Cardiac fibroblast (primary cell): ENCODE data around the gene DCP1B.

Experiments
- DNase-seq, 2 donors: peaks; one replicate each; pipeline versions ENCODE4 v3.0.0 to v3.0.0-alpha.2; 2010; ENCODE audit warnings: low read depth in 2 of 2
- H3K4me3 ChIP-seq, 2 donors: replicated peaks in 1 of 2; 1 replicate in 1 of 2; 2 replicates in 1 of 2; pipeline ENCODE4 v1.5.1; 2011; ENCODE audit warnings: low read depth in 2 of 2, low read length in 2 of 2, mild to moderate bottlenecking in 2 of 2, moderate library complexity in 1 of 2
- TF ChIP-seq, protein P1 (sequence below): IDR thresholded peaks from one replicate; pipeline ENCODE4 v1.5.1; 2011; ENCODE audit warnings: low read depth, mild to moderate bottlenecking, low read length, inconsistent platforms

DCP1B gene

DNA sequence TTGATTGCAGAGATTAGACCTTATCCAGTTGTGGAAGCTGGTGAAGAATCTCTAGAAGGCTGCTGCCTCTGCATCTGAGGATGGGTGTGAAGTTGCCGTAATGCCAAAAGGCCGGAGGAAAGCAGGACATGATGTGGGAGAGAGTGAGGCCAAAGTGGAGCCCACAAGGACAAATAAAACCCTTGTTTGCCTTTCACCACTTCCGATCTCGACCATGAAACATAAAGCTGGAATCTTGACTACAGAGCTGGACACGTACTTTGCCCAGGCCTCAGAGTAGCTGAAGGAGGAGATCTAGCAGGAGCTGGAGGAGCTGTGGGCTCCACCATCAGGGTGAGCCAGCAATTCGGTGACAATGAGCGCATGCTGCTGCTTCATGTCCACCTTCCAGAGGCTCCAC, 43.5 kb upstream of the DCP1B start:
- TF ChIP-seq, protein P1, sequence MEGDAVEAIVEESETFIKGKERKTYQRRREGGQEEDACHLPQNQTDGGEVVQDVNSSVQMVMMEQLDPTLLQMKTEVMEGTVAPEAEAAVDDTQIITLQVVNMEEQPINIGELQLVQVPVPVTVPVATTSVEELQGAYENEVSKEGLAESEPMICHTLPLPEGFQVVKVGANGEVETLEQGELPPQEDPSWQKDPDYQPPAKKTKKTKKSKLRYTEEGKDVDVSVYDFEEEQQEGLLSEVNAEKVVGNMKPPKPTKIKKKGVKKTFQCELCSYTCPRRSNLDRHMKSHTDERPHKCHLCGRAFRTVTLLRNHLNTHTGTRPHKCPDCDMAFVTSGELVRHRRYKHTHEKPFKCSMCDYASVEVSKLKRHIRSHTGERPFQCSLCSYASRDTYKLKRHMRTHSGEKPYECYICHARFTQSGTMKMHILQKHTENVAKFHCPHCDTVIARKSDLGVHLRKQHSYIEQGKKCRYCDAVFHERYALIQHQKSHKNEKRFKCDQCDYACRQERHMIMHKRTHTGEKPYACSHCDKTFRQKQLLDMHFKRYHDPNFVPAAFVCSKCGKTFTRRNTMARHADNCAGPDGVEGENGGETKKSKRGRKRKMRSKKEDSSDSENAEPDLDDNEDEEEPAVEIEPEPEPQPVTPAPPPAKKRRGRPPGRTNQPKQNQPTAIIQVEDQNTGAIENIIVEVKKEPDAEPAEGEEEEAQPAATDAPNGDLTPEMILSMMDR: no peak

GRCh38 chr12:2046957-2047356, 42.7 kb upstream of the DCP1B start:
- no peak overlapping the region for H3K4me3 ChIP-seq
- TF ChIP-seq, protein P1: no peak
- no peak for DNase-seq

More for the DNA sequence above, 43.5 kb upstream of the DCP1B start:
- no peak overlapping the region for H3K4me3 ChIP-seq
- no peak for DNase-seq

DNA sequence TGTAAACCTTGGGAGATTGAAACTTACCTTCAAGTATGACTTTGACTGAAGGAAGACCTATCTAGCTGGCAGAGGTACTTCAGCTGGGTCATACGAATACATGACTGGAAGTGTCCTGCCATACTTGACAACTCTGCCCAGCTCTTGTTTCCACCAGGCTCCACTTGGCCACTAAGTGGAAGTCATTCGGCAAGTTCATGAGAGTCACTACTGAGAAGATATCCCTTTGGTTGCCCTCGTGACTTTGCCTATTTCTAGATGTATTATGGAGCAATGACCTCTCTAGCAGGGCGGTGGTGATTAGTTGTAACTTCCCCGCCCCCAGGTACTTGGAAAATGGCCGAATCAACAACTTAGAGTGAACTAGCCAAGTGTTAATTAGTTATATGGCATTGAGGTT, 39.9 kb upstream of the DCP1B start:
- H3K4me3 ChIP-seq: no peak overlapping the region
- TF ChIP-seq, protein P1: no peak
- no peak for DNase-seq

DNA sequence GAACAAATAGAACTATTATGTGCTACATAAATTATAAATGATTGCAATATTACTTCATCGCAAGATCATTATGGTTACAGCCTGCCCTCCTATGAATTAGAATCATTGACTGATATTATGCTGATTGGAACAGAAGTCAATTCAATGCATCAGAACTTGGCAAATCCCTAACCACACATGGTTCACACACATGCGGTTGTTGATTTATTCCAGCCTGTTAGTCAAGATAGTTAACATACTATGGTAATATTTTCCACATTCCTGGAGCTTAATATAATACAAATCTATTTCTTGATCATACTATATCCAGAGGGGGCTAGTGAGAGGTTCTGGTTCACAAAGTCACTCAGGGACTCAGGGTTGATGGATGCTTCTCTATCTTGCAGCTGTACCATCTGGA, 38.8 kb upstream of the DCP1B start:
- DNase-seq: no peak
- TF ChIP-seq, protein P1: no peak
- no peak overlapping the region for H3K4me3 ChIP-seq

DNA sequence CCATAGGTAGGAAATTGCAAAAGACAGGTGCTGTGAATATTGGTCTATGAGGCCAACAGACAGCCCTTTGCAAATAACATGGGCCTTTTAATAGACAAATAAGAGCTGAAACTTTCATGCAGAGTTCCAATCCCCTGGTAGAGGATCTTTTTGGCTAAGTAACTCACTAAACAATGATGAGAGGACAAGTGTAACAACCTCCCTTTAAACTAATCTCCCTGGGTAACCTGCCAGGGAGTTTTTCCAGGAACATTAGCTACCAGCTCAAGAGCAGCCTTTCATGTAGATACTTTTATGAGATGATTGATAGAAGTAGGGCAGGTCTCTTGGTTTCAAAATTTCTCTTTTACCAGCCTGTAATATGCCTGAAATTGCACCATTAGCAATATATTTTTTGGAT, 34.8 kb upstream of the DCP1B start:
- TF ChIP-seq, protein P1: no peak
- no peak overlapping the region for H3K4me3 ChIP-seq
- DNase-seq: no peak

- H3K4me3 ChIP-seq: peak overlapping the region; percentile 25 to 35
- no peak for DNase-seq
- TF ChIP-seq, protein P1: no peak
These were observed 31.3 kb upstream of the DCP1B start for GRCh38 chr12:2035431-2036055.
